GM23338 (cell line): ENCODE data around the gene PIK3AP1.

Source experiments
- CREB1 ChIP-seq: fragments of 250-450 bp; sonication (Bioruptor Pico); IDR thresholded peaks from 2 replicates; pipeline ENCODE4 v1.5.0; 2020; ENCODE audit warnings: low read depth, mild to moderate bottlenecking, moderate library complexity
- EZH2 ChIP-seq: fragments of 200-600 bp; sonication (generic); IDR thresholded peaks from one replicate; pipeline ENCODE4 v1.8.0; 2017; ENCODE audit warnings: antibody characterized with exemption, mild to moderate bottlenecking, low read depth; ENCODE audit not compliant: unreplicated experiment
- JUNB ChIP-seq: IDR thresholded peaks from one replicate; pipeline ENCODE4 v1.6.1; 2016; ENCODE audit warnings: antibody characterized with exemption; ENCODE audit not compliant: unreplicated experiment
- POLR2AphosphoS5 ChIP-seq: IDR thresholded peaks from 2 replicates; pipeline ENCODE4 v1.6.1; 2016; ENCODE audit warnings: antibody characterized with exemption, low read depth
- ZNF114 ChIP-seq: fragments of 250-450 bp; sonication (Bioruptor Pico); IDR thresholded peaks from 2 replicates; pipeline ENCODE4 v1.5.0; 2020; ENCODE audit warnings: mild to moderate bottlenecking, moderate library complexity
- TF ChIP-seq, protein P1 (sequence below), 2 experiments: fragments of 200-600 bp in 1 of 2; sonication (generic) in 1 of 2; conservative IDR thresholded peaks; 2 replicates each; pipeline versions ENCODE4 v1.5.1 to v1.6.1; 2016 to 2017; ENCODE audit warnings: antibody characterized with exemption in 2 of 2, low read depth in 2 of 2, mild to moderate bottlenecking in 2 of 2, moderate library complexity in 1 of 2
- TF ChIP-seq, protein P2 (sequence below): IDR thresholded peaks from one replicate; pipeline ENCODE4 v1.6.1; 2018; ENCODE audit warnings: antibody characterized with exemption; ENCODE audit not compliant: unreplicated experiment

DNA sequence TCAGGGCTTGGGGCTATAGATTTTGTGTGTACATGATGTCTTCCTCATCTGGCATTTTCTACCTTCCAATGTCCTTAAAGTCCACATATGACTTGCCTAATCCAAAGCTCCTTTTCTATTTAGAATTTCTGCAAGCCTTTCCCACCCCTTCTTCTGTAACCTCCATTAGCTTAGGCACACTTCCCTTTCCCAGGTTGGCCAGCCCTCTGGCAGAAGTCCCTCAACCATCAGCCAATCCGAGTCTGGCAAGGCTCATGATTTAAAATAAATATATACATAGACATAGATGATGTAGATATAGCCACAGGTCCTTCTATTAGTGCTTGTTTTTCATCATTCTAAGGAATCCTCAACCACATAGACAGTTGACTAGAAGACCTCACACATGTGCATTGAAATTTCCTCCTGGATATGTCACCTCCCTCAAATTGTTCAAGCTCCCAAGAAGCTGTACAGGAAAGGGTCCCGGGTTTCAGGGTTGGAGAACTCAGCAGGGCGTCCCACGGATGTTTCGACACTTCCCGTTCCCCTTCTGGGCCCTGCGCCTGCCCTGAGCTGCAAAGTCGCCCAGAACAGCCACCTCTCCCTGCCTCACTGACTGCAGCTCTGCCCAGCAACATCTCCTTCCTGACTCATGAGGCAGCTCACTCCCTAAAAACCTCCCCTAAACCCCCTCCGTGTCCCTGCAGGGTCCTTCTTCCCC is 20.4 kb upstream of the PIK3AP1 start:
- TF ChIP-seq, protein P1, sequence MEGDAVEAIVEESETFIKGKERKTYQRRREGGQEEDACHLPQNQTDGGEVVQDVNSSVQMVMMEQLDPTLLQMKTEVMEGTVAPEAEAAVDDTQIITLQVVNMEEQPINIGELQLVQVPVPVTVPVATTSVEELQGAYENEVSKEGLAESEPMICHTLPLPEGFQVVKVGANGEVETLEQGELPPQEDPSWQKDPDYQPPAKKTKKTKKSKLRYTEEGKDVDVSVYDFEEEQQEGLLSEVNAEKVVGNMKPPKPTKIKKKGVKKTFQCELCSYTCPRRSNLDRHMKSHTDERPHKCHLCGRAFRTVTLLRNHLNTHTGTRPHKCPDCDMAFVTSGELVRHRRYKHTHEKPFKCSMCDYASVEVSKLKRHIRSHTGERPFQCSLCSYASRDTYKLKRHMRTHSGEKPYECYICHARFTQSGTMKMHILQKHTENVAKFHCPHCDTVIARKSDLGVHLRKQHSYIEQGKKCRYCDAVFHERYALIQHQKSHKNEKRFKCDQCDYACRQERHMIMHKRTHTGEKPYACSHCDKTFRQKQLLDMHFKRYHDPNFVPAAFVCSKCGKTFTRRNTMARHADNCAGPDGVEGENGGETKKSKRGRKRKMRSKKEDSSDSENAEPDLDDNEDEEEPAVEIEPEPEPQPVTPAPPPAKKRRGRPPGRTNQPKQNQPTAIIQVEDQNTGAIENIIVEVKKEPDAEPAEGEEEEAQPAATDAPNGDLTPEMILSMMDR (conservative IDR thresholded peaks at IDR 0.05; ENCODE audit: low read depth in 2 of 2): no peak
- TF ChIP-seq CREB1 (CRISPR knock-in tag) (no peak), POLR2AphosphoS5 (no peak), EZH2 (no peak), JUNB (no peak), ZNF114 (CRISPR knock-in tag) (no peak)
- TF ChIP-seq, protein P2, sequence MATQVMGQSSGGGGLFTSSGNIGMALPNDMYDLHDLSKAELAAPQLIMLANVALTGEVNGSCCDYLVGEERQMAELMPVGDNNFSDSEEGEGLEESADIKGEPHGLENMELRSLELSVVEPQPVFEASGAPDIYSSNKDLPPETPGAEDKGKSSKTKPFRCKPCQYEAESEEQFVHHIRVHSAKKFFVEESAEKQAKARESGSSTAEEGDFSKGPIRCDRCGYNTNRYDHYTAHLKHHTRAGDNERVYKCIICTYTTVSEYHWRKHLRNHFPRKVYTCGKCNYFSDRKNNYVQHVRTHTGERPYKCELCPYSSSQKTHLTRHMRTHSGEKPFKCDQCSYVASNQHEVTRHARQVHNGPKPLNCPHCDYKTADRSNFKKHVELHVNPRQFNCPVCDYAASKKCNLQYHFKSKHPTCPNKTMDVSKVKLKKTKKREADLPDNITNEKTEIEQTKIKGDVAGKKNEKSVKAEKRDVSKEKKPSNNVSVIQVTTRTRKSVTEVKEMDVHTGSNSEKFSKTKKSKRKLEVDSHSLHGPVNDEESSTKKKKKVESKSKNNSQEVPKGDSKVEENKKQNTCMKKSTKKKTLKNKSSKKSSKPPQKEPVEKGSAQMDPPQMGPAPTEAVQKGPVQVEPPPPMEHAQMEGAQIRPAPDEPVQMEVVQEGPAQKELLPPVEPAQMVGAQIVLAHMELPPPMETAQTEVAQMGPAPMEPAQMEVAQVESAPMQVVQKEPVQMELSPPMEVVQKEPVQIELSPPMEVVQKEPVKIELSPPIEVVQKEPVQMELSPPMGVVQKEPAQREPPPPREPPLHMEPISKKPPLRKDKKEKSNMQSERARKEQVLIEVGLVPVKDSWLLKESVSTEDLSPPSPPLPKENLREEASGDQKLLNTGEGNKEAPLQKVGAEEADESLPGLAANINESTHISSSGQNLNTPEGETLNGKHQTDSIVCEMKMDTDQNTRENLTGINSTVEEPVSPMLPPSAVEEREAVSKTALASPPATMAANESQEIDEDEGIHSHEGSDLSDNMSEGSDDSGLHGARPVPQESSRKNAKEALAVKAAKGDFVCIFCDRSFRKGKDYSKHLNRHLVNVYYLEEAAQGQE: no peak
